MM.1S (cell line): ENCODE measurements around the gene IL10.

ENCODE experiments used
- DNase-seq: peaks from one replicate; pipeline ENCODE4 v3.0.0-alpha.2; 2015
- H2AFZ ChIP-seq: fragments of 300-600 bp; sonication (generic); 2 replicates; pipeline ENCODE4 v1.6.0; 2016; ENCODE audit warnings: antibody characterized with exemption, low read length
- H3F3A ChIP-seq: fragments of 300-600 bp; sonication (generic); 2 replicates; pipeline ENCODE4 v1.6.1; 2016; ENCODE audit warnings: mild to moderate bottlenecking, antibody characterized with exemption, low read length, moderate library complexity, mixed read lengths; ENCODE audit not compliant: insufficient read depth
- H3K27ac ChIP-seq: fragments of 300-600 bp; sonication (generic); 2 replicates; pipeline ENCODE4 v1.5.1; 2016; ENCODE audit warnings: mild to moderate bottlenecking, low read length
- H3K27me3 ChIP-seq: fragments of 300-600 bp; sonication (generic); replicated peaks from 2 replicates; pipeline ENCODE4 v1.6.0; 2016; ENCODE audit warnings: low read length; ENCODE audit not compliant: insufficient read depth
- H3K36me3 ChIP-seq: fragments of 300-600 bp; sonication (generic); replicated peaks from 2 replicates; pipeline ENCODE4 v1.6.1; 2016; ENCODE audit warnings: mild to moderate bottlenecking, low read length, mixed read lengths; ENCODE audit not compliant: insufficient read depth
- H3K4me1 ChIP-seq: fragments of 300-600 bp; sonication (generic); 2 replicates; pipeline ENCODE4 v1.6.1; 2016; ENCODE audit warnings: low read length, mixed read lengths
- H3K4me2 ChIP-seq: fragments of 300-600 bp; sonication (generic); 2 replicates; pipeline ENCODE4 v1.6.0; 2016; ENCODE audit warnings: low read depth, low read length
- H3K4me3 ChIP-seq: fragments of 300-600 bp; sonication (generic); 2 replicates; pipeline ENCODE4 v1.5.1; 2016; ENCODE audit warnings: low read length, mixed read lengths
- H3K79me2 ChIP-seq: fragments of 300-600 bp; sonication (generic); 2 replicates; pipeline ENCODE4 v1.6.1; 2016; ENCODE audit warnings: mixed run types, low read length, mixed read lengths
- H3K9ac ChIP-seq: fragments of 300-600 bp; sonication (generic); 2 replicates; pipeline ENCODE4 v1.6.1; 2016; ENCODE audit warnings: low read length, mixed read lengths
- H3K9me2 ChIP-seq: fragments of 300-600 bp; sonication (generic); replicated peaks from 2 replicates; pipeline ENCODE4 v1.6.1; 2016; ENCODE audit warnings: mild to moderate bottlenecking, low read length, mixed read lengths; ENCODE audit not compliant: insufficient read depth
- H3K9me3 ChIP-seq: fragments of 300-600 bp; sonication (generic); replicated peaks from 2 replicates; pipeline ENCODE4 v1.6.1; 2016; ENCODE audit warnings: mild to moderate bottlenecking, low read length, mixed read lengths; ENCODE audit not compliant: insufficient read depth
- H4K20me1 ChIP-seq: fragments of 300-600 bp; sonication (generic); 2 replicates; pipeline ENCODE4 v1.6.1; 2016; ENCODE audit warnings: mild to moderate bottlenecking, low read length, moderate library complexity, mixed read lengths; ENCODE audit not compliant: insufficient read depth
- EZH2 ChIP-seq: fragments of 300-600 bp; sonication (generic); optimal IDR thresholded peaks from 2 replicates; pipeline ENCODE3; 2017; ENCODE audit warnings: low read depth, mild to moderate bottlenecking, antibody characterized with exemption, low read length, mixed read lengths
- EZH2phosphoT487 ChIP-seq: fragments of 300-600 bp; sonication (generic); IDR thresholded peaks from 2 replicates; pipeline ENCODE4 v1.6.1; 2018; ENCODE audit warnings: antibody characterized with exemption, low read length
- TF ChIP-seq, protein P1 (sequence below): fragments of 300-600 bp; sonication (generic); IDR thresholded peaks from 2 replicates; pipeline ENCODE4 v1.5.1; 2016; ENCODE audit warnings: antibody characterized with exemption, low read length, mixed read lengths

Gene IL10

DNA sequence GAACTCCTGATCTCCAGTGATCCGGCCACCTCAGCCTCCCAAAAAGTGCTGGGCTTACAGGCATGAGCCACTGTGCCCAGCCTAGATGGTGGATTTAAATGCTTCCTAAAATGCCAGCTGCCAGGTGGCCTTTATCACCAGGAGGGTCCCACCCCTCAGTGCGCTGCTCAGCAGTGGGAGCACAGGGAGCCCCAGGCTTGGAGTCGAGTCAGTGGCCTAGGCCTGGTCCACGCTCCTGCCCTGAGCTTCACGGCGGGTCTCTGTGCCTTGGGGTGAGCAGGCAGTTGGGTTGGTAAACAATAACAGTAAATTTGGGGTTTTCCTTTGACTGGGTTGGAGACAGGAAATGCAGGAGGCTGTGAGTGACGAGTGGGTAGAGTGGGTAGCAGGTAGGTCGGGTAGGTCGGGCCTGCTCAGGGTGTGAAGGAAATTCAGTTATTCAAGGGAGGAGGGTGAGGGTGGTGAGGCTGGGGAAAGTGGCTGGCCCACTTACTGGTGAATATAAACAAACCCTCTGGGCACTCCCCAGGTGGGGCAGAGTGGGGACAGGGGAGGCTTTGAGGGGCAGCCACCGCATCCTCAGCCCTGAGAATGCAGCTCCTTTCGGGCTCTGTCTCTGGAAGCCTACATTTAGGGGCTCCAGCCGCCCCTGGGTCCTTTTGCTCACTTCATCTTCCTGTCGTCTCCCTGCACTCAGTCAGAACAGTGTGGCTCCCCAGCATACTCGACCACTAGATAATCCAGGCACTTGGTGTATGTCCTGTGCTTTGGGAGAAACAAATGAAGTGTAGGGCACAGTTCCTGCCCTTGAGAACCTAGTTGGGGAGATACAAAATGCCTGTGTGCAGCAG is 35.2 kb downstream of the IL10 start:
- Histone ChIP-seq H3K27ac (peak overlapping the region; percentile 2; the same call in 1 of the 2 replicates), H3K4me3 (no peak overlapping the region), H4K20me1 (no peaks in the 10 kb centered on the region), H3K9me3 (no peaks in the 10 kb centered on the region), H3K4me2 (no peak overlapping the region), H3K79me2 (no peaks in the 10 kb centered on the region), H3K9ac (no peak overlapping the region), H3K27me3 (no peaks in the 10 kb centered on the region), H2AFZ (no peak overlapping the region), H3K36me3 (no peaks in the 10 kb centered on the region), H3F3A (peaks cover 28% of the 10 kb centered on the region), H3K9me2 (no peaks in the 10 kb centered on the region), H3K4me1 (peaks cover 46% of the 10 kb centered on the region)
- TF ChIP-seq EZH2phosphoT487: no peak
- TF ChIP-seq EZH2: no peak
- TF ChIP-seq, protein P1, sequence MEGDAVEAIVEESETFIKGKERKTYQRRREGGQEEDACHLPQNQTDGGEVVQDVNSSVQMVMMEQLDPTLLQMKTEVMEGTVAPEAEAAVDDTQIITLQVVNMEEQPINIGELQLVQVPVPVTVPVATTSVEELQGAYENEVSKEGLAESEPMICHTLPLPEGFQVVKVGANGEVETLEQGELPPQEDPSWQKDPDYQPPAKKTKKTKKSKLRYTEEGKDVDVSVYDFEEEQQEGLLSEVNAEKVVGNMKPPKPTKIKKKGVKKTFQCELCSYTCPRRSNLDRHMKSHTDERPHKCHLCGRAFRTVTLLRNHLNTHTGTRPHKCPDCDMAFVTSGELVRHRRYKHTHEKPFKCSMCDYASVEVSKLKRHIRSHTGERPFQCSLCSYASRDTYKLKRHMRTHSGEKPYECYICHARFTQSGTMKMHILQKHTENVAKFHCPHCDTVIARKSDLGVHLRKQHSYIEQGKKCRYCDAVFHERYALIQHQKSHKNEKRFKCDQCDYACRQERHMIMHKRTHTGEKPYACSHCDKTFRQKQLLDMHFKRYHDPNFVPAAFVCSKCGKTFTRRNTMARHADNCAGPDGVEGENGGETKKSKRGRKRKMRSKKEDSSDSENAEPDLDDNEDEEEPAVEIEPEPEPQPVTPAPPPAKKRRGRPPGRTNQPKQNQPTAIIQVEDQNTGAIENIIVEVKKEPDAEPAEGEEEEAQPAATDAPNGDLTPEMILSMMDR: no peak
- DNase-seq: no peak

DNA sequence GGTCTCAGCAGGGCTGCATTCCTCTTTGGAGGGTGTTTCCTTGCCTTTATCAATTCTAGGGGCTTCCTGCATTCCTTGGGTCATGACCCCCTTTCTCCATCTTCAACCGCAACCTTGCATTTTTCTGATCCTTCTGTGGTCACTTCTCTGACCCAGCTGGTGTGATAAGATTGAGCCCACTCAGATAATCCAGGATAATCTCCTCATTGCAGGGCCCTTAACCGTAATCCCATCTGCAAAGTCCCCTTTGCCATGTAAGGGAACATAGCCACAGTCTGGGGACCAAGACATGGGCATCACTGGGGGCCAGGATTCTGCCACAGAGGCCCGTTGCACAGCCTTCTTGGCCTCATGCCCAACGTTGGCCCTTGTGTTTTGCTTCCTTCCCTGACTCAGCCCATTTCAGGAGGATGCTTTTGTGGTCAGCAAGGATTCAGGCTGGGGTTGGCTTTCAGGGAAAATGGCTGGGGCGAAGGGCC is 36.7 kb downstream of the IL10 start:
- Histone ChIP-seq H3F3A (peaks cover 28% of the 10 kb centered on the region), H3K4me1 (peaks cover 37% of the 10 kb centered on the region), H3K79me2 (no peaks in the 10 kb centered on the region), H3K9me3 (no peaks in the 10 kb centered on the region), H3K27me3 (no peaks in the 10 kb centered on the region), H3K4me2 (no peak overlapping the region), H3K4me3 (no peak overlapping the region), H3K27ac (no peak overlapping the region), H3K36me3 (no peaks in the 10 kb centered on the region; the same call in 1 of the 2 replicates), H3K9me2 (no peaks in the 10 kb centered on the region), H3K9ac (no peak overlapping the region), H4K20me1 (no peaks in the 10 kb centered on the region), H2AFZ (no peak overlapping the region)
- no peak for DNase-seq
- TF ChIP-seq EZH2: no peak
- no peak for TF ChIP-seq EZH2phosphoT487
- TF ChIP-seq, protein P1: no peak

DNA sequence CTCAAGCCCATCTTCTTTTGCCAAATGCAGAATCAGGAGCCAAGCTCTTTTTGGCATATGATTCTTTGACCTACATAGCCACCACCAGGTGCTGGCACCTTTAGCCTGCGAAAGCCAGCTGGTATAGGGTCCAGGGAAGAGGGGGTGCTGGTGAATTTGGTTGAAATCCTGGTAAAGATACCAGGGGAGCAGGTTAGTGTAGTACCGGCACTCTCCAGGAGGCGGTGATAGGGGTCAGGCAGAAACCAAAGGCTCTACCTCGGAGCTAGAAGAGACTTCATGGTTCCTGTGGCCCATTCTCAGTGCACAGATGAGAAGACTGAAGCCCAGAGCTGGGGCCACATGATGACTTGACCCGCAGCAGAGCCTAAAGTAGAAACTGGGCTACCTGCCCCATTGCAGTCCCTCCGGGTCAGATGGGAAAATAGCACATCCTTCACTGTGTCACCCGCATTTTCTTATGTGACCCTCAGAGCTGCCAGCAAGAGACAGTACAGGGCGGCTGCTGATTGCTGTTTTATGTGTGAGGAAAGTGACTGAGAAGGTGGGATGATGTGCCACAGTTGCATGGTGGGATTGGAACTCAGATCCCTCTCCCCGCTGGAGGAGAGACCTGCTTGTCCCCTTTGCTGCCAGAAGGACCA is 37.7 kb downstream of the IL10 start:
- H3K9me3 ChIP-seq: no peaks in the 10 kb centered on the region
- H4K20me1 ChIP-seq: no peaks in the 10 kb centered on the region
- no peaks in the 10 kb centered on the region for H3K27me3 ChIP-seq
- H3K4me1 ChIP-seq: peaks cover 28% of the 10 kb centered on the region
- H3F3A ChIP-seq: peaks cover 20% of the 10 kb centered on the region
- H2AFZ ChIP-seq: no peak overlapping the region
- no peak overlapping the region for H3K27ac ChIP-seq
- no peaks in the 10 kb centered on the region; the same call in 1 of the 2 replicates for H3K36me3 ChIP-seq
- no peaks in the 10 kb centered on the region for H3K9me2 ChIP-seq
- no peak overlapping the region for H3K4me3 ChIP-seq
- 0 out of 2 replicates have a peak, but pooled peaks cover 2% of the 10 kb centered on the region for H3K79me2 ChIP-seq
- no peak overlapping the region for H3K9ac ChIP-seq
- H3K4me2 ChIP-seq: no peak overlapping the region
- no peak for TF ChIP-seq EZH2
- TF ChIP-seq EZH2phosphoT487: no peak
- TF ChIP-seq, protein P1: peak; percentile 98
- DNase-seq: peak; percentile 77
